Dermis blood vessel endothelial cell (primary cell): ENCODE data around the gene NACA2. TPM values are rescaled to one million over a fixed set of nuclear protein-coding genes. Genes with fewer than 3 reads are reported as not detected.
"Not testable (repeated sequence)": the region's sequence is repeated elsewhere in the genome, so short reads cannot be mapped to it uniquely, and the experiment has no call there.

Experiments
- DNase-seq: peaks from one replicate; pipeline ENCODE4 v3.0.0; 2010
- total RNA-seq: library from RNA; depleted of rRNA; stranded (reverse); fragments of >200 nt; gene quantifications from 2 replicates; pipeline ENCODE4 v1.2.3, GENCODE V29; 2014

The NACA2 gene
- not detected in 2 replicates for total RNA-seq

- DNase-seq, result no peak
Observed at GRCh38 chr17:61591018-61591417, at the start of gene NACA2. NACA2 (minus strand) TSS chr17:61591219; CDS start chr17:61591180, 39 bp downstream.

- DNase-seq, result no peak
Observed at GRCh38 chr17:61639818-61640217, 48.8 kb upstream of the NACA2 start.

DNA sequence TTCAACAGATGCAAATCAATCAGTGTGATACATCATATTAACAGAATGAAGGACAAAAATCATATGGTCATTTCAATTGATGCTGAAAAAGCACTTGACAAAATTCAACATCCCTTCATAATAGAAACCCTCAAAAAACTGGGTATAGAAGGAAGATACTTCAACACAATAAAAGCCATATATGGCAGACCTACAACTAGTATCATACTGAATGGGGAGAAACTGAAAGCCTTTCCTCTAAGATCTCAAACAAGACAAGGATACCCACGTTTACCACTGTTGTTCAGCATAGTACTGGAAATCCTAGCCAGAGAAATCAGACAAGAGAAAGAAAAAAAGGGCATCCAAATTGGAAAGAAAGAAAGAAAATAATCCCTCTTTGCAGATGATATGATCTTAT is 47.1 kb upstream of the NACA2 start:
- no peak for DNase-seq

GRCh38 chr17:61635913-61636432 is 45.0 kb upstream of the NACA2 start:
- DNase-seq, result peak; percentile 81

- DNase-seq, result no peak
Observed at GRCh38 chr17:61634942-61635538, 44.0 kb upstream of the NACA2 start.

DNA sequence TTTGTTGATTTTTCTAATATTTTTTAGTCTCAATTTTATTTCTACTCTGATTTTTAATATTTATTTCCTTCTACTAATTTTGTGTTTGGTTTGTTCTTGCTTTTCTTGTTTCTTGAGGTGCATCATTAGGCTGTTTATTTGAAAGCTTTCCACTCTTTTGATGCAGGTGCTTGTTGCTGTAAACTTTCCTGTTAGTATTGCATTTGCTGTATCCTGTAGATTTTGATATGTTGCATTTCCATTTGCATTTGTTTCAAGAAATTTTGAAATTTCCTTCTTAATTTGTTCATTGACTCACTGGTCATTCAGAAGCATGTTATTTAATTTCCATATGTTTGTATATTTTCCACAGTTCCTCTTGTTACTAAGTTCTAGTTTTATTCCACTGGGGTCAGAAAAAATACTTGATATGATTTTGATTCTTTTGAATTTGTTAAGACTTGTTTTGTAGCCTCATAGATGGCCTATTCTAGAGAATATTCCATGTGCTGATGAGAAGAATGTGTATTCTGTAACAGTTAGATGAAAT is 43.1 kb upstream of the NACA2 start:
- DNase-seq, result no peak

DNA sequence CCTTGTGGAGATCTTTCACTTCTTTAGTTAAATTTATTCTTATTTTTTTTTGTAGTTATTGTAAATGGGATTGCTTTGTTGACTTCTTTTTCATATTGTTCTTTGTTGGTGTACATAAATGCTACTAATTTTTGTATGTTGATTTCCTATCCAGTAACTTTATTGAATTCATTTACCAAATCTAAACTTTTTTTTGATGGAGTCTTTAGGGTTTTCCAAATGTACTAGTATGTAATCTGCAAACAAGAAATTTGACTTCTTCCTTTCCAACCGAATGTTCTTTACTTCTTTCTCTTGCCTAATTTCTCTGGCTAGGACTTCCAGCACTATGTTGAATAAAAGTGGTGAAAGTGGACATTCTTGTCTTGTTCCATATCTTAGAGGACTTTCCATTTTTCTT is 41.8 kb upstream of the NACA2 start:
- no peak for DNase-seq

DNA sequence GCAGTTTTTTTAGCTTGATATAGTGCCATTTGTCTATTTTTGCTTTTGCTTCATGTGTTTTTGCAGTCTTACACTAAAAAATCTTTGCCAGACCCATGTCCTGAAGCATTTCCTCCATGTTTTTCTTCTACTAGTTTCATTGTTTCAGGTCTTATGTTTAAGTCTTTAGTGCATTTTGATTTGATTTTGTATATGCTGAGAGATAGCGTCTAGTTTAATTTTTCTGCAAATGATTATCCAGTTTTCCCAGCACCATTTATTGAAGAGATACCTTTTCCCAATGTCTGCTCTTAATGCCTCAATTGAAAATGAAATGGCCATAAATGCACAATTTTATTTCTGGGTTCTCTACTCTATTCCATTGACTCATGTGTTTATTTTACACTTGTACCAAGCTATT is 40.8 kb upstream of the NACA2 start:
- DNase-seq, result no peak

GRCh38 chr17:61628158-61628557 is 37.1 kb upstream of the NACA2 start:
- not testable (repeated sequence) for DNase-seq

GRCh38 chr17:61627658-61628057 is 36.6 kb upstream of the NACA2 start:
- no peak for DNase-seq

DNA sequence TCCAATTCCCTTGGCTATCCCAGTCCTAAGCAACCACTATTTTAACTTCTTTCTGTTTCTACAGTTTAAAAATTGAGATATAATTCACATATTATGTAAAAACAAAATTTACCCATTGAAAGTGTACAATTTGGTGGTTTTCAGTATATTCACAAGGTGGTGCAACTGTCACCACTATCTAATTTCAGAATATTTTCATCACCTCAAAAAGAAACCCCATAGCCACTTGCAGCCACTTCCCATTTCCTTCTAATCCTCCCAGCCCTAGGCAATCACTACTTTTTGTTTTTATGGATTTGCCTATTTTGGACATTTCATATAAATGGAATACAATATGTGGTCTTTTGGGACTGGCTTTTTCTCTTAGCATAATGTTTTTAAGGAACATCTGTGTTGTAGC is 36.1 kb upstream of the NACA2 start:
- no peak for DNase-seq

GRCh38 chr17:61625564-61625963 is 34.5 kb upstream of the NACA2 start:
- DNase-seq, result no peak

GRCh38 chr17:61624951-61625350 is 33.9 kb upstream of the NACA2 start:
- no peak for DNase-seq

DNA sequence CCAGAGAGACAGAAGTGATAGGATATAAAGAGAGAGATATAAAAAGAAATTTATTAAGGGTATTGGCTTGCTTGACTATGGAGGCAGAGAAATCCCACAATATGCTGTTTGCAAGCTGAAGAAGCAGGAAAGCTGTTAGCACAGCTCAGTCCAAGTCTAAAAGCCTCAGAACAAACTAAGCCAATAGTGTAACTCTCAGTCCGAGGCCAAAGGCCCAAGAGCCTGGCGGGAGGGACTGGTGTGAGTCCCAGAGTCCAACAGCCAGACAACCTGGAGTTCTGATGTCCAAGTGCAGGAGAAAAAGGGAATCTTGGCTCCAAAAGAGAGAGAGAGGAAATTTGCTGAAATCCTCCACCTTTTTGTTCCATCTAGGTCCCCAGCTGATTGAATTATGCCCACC is 30.3 kb upstream of the NACA2 start:
- no peak for DNase-seq

GRCh38 chr17:61619953-61620352 is 28.9 kb upstream of the NACA2 start:
- DNase-seq, result no peak

DNA sequence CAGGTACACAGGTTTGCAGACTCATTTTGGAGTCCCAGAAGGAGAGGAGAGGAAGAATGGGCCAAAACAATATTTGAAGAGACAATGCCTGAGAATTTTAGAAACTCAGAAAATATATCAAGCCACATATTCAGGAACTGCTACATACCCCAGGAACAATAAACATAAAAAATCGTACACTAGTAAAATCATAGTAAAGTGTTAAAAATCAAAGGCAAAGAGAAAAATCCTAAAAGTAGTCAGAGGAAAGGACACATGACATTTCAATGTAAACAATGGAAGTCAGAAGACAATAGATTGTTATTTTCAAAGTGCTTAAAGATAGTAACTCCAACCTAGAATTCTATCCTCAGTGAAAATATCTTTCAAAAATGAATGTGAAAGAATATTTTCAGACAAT is 28.5 kb upstream of the NACA2 start:
- DNase-seq, result no peak

DNA sequence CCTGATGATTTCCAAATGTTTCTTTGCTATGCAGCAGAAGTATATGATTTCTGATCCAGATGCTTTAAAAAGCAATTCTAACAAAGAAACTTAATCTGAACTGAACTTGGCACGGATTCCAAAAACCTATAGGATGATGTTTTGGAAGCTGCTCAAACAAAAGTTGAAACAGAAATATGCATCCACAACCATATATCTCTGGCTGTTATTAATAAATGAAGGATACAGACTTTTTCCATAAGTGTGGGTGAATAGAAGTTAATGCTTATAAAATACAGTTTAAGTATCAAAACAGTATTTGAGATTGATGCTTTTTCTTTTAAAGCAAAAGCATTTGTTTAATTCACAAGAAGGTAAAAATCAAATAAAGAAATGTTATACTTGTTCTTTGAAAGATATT is 27.9 kb upstream of the NACA2 start:
- no peak for DNase-seq

DNA sequence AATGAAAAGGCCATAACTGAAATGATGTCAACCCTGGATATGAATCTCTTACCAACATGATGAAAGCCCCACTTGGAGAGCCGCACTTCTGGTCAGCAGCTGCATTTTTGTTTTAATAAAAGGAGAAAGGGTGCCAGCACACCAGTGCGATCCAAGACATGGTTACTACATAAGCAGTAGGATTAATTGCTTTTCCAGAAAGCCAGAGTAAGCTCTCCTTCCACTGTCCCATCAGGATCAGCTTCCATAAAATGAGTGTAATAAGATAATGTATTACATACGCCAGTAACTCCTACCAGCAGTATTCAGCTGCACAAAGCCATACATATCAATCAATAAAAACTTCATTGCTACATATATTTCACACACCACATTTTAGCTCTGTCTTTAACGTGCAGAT is 26.3 kb upstream of the NACA2 start:
- DNase-seq, result no peak

- DNase-seq, result no peak
Observed at GRCh38 chr17:61616783-61617182, 25.8 kb upstream of the NACA2 start.

- no peak for DNase-seq
Observed at GRCh38 chr17:61614219-61614618, 23.2 kb upstream of the NACA2 start.

DNA sequence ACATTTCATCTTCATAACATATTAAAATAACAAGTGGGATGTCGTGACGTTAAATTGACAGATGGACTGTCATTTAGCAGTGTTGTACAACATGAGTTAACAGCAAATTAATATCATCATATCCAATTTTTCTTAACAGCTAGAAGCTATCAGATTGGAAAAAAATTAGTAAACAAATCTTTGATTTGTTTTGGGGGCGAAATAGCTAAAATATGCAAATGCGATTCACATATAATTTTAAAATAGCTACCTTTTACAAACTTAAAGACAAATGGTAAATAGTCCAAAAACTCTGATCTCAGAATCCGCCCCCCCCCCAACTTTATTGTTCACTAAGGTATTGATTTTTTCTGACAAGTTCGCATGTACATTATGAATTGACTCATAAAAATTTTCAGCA is 20.3 kb upstream of the NACA2 start:
- DNase-seq, result no peak

GRCh38 chr17:61605692-61606091 is 14.7 kb upstream of the NACA2 start:
- no peak for DNase-seq

- DNase-seq, result no peak
Observed at GRCh38 chr17:61601297-61601696, 10.3 kb upstream of the NACA2 start.

- no peak for DNase-seq
Observed at GRCh38 chr17:61600621-61601020, 9.6 kb upstream of the NACA2 start.

DNA sequence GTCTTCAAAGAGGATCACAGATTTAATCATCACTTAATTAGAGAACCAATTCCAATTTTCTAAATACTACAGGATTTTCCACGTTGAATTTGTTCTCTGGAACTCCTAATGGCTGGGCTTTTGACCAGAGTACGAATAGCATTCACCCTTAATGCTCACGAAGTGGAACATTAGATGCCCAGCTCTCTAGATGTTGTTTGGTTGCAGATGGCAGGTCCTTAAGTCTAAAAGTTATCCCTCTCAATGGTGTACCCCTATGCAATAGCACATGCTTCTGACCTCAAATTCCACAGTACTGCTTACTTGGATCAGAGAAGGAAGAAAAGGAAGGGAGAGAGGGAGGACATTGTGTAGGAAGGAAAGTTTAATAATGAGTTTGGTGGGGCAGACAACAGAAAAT is 8.6 kb upstream of the NACA2 start:
- DNase-seq, result no peak
